Endothelial cell of umbilical vein (primary cell): ENCODE measurements around the gene MPC2. TPM values are rescaled to one million over a fixed set of nuclear protein-coding genes. Genes with fewer than 3 reads are reported as not detected.

Experiments
- BruUV-seq: library from RNA; stranded (reverse); fragments of 400-500 nt; replicated peaks from 2 replicates; lab custom pipeline; 2021; lab: Mats Ljungman, UMichigan
- CTCF ChIA-PET: fragments of 300-600, 350-600 bp; sonication (Branson Sonifier 250); formaldehyde crosslinking; loops from one replicate; lab custom pipeline; 2021; ENCODE audit warnings: antibody characterized with exemption, inconsistent platforms; lab: Charles Lee
- POLR2A ChIA-PET: fragments of 300-600, 350-600 bp; sonication (Branson Sonifier 250); formaldehyde crosslinking; loops from one replicate; lab custom pipeline; 2021; ENCODE audit warnings: antibody characterized with exemption, inconsistent platforms; lab: Charles Lee
- DNase-seq: peaks from one replicate; pipeline ENCODE4 v3.0.0-alpha.2; 2011; ENCODE audit warnings: low read depth, low spot score
- FAIRE-seq: peaks from 2 replicates; lab custom pipeline; 2011; peaks lifted over from hg19 to GRCh38; lab: Jason Lieb, UNC
- H2AFZ ChIP-seq: 2 replicates; pipeline ENCODE4 v1.6.0; 2012; ENCODE audit warnings: low read depth, low read length, control low read depth, inconsistent platforms
- H3K27ac ChIP-seq: 2 replicates; pipeline ENCODE4 v1.5.1; 2011; ENCODE audit warnings: low read depth, mild to moderate bottlenecking, control low read depth, low read length, moderate library complexity; ENCODE audit not compliant: insufficient read depth
- H3K27me3 ChIP-seq, 2 experiments: 2 replicates each; pipeline versions ENCODE4 v1.6.0 to v1.6.1; 2011; ENCODE audit warnings: low read length in 2 of 2, mixed read lengths in 1 of 2; ENCODE audit not compliant: control insufficient read depth in 2 of 2, insufficient read depth in 2 of 2
- H3K36me3 ChIP-seq, 2 experiments: 2 replicates in 1 of 2; 3 replicates in 1 of 2; pipeline ENCODE4 v1.5.1; 2011; ENCODE audit warnings: low read length in 2 of 2, mild to moderate bottlenecking in 1 of 2, moderate library complexity in 1 of 2; ENCODE audit not compliant: control insufficient read depth in 2 of 2, insufficient read depth in 2 of 2; ENCODE audit errors: extremely low read depth in 1 of 2
- H3K4me1 ChIP-seq: 3 replicates; pipeline ENCODE4 v1.5.1; 2011; ENCODE audit warnings: mild to moderate bottlenecking, low read length; ENCODE audit not compliant: control insufficient read depth, insufficient read depth; ENCODE audit errors: extremely low read depth
- H3K4me2 ChIP-seq: 2 replicates; pipeline ENCODE4 v1.6.1; 2011; ENCODE audit warnings: low read length, control low read depth, mixed read lengths; ENCODE audit not compliant: insufficient read depth
- H3K4me3 ChIP-seq, 3 experiments: fragments of 200-600 bp in 1 of 3; sonication (generic), shearing (Covaris generic) in 1 of 3; replicated peaks in 1 of 3; 2 replicates each; pipeline ENCODE4 v1.5.1; 2011 to 2016; ENCODE audit warnings: control low read depth in 3 of 3, low read length in 3 of 3, mild to moderate bottlenecking in 2 of 3, inconsistent platforms in 1 of 3, low read depth in 1 of 3, moderate library complexity in 1 of 3; ENCODE audit not compliant: insufficient read depth in 1 of 3
- H3K79me2 ChIP-seq: 2 replicates; pipeline ENCODE4 v1.6.0; 2012; ENCODE audit warnings: low read length, inconsistent platforms; ENCODE audit not compliant: control insufficient read depth, insufficient read depth
- H3K9ac ChIP-seq: replicated peaks from 2 replicates; pipeline ENCODE3; 2011; ENCODE audit warnings: low read length, control low read depth; ENCODE audit not compliant: insufficient read depth; ENCODE audit errors: extremely low read depth
- H3K9me1 ChIP-seq: replicated peaks from 3 replicates; pipeline ENCODE4 v1.6.0; 2011; ENCODE audit warnings: mild to moderate bottlenecking, low read length; ENCODE audit not compliant: control insufficient read depth, insufficient read depth; ENCODE audit errors: extremely low read depth
- H3K9me3 ChIP-seq: replicated peaks from 2 replicates; pipeline ENCODE4 v1.5.1; 2012; ENCODE audit warnings: low read length, inconsistent platforms; ENCODE audit not compliant: control insufficient read depth, insufficient read depth
- H4K20me1 ChIP-seq: replicated peaks from 2 replicates; pipeline ENCODE3; 2011; ENCODE audit warnings: mild to moderate bottlenecking, low read length; ENCODE audit not compliant: control insufficient read depth, insufficient read depth; ENCODE audit errors: extremely low read depth
- EZH2 ChIP-seq: IDR thresholded peaks from 2 replicates; pipeline ENCODE4 v1.6.1; 2012; ENCODE audit warnings: borderline replicate concordance, low read depth, mild to moderate bottlenecking, moderate library complexity, low read length, inconsistent platforms; ENCODE audit not compliant: severe bottlenecking
- FOS ChIP-seq: IDR thresholded peaks from 2 replicates; pipeline ENCODE4 v1.6.1; 2011; ENCODE audit warnings: mild to moderate bottlenecking, low read length, moderate library complexity, borderline replicate concordance; ENCODE audit not compliant: insufficient read depth
- JUN ChIP-seq: IDR thresholded peaks from 2 replicates; pipeline ENCODE4 v1.6.1; 2011; ENCODE audit warnings: borderline replicate concordance, low read depth; ENCODE audit not compliant: insufficient read length, insufficient read depth
- MYC ChIP-seq: IDR thresholded peaks from one replicate; pipeline ENCODE4 v1.6.1; 2011; ENCODE audit warnings: mild to moderate bottlenecking, low read depth, low read length
- POLR2AphosphoS5 ChIP-seq: IDR thresholded peaks from 2 replicates; pipeline ENCODE4 v1.6.1; 2012; ENCODE audit warnings: low read depth, mild to moderate bottlenecking, control low read depth, low read length, moderate library complexity; ENCODE audit not compliant: insufficient read depth
- dilution Hi-C: fragments of 300-500 bp; cut with MboI; formaldehyde crosslinking; loops from one replicate; pipeline ENCODE4 v1.15.0; 2019; ENCODE audit warnings: low sequenced_read_pairs; ENCODE audit not compliant: extremely low pct_ligation_motif_present
- intact Hi-C: fragments of 100-400 bp; cut with micrococcal nuclease; formaldehyde crosslinking; loops from one replicate; pipeline ENCODE4 v1.10.0; 2022
- polyA plus RNA-seq, 4 experiments: library from polyadenylated mRNA; depleted of rRNA in 3 of 4; stranded (reverse) in 3 of 4; unstranded in 1 of 4; fragments of >200 nt; gene quantifications; 2 replicates each; pipeline versions ENCODE4 v1.2.1 to v1.2.3, GENCODE V29; 2011 to 2012; ENCODE audit warnings: missing spikeins in 1 of 4
- total RNA-seq: library from RNA; stranded (reverse); gene quantifications from 2 replicates; pipeline ENCODE4 v1.2.3, GENCODE V29; 2021

MPC2 gene
- total and polyA plus RNA-seq, 2 donors (not counting 3 experiments of a cell fraction or from before 2014, with no cell fraction given): 14.9 to 35.8 TPM

- H3K27me3 ChIP-seq: no peaks in the 10 kb centered on the region
- peaks cover 17% of the 10 kb centered on the region for H3K4me1 ChIP-seq
- DNase-seq (peak; percentile 71), FAIRE-seq (peak; percentile 50)
- H3K9ac ChIP-seq: no peak overlapping the region
- ChIA-PET POLR2A (no interaction called here), CTCF (interaction anchor here (1.6 kb wide), 1 partner anchor 118 kb away, joined by 4 read pairs; no protein-coding TSS in a partner anchor)
- peaks cover 3% of the 10 kb centered on the region for H4K20me1 ChIP-seq
- no TSS peak for BruUV-seq
- H2AFZ ChIP-seq: no peak overlapping the region
- no peak overlapping the region for H3K27ac ChIP-seq
- no peaks in the 10 kb centered on the region for H3K9me3 ChIP-seq
- peaks cover 5% of the 10 kb centered on the region for H3K79me2 ChIP-seq
- TF ChIP-seq POLR2AphosphoS5 (peak; percentile 19), JUN (peak; percentile 22), MYC (no peak)
- H3K4me2 ChIP-seq: peak overlapping the region; percentile 57
- no peak overlapping the region for H3K4me3 ChIP-seq
- H3K36me3 ChIP-seq: no peaks in the 10 kb centered on the region
- H3K9me1 ChIP-seq: no peaks in the 10 kb centered on the region
- intact Hi-C loops: loop anchor here (1.0 to 10.0 kb wide), 3 partner anchors 27 to 410 kb away; partner anchors contain the start of genes CREG1 and MPC2
- dilution Hi-C loops: no loop called here
Observed at GRCh38 chr1:167964646-167965045, 27.8 kb upstream of the MPC2 start.

- no peak overlapping the region for H3K4me3 ChIP-seq
- dilution Hi-C loops (no loop called here), intact Hi-C loops (no loop called here)
- ChIA-PET POLR2A (no interaction called here), CTCF (no interaction called here)
- peaks cover 4% of the 10 kb centered on the region for H3K9me1 ChIP-seq
- no peaks in the 10 kb centered on the region for H3K9me3 ChIP-seq
- no peak for DNase-seq
- FAIRE-seq: no peak
- peaks cover 2% of the 10 kb centered on the region for H3K4me1 ChIP-seq
- peaks cover 19% of the 10 kb centered on the region for H3K79me2 ChIP-seq
- peaks cover 3% of the 10 kb centered on the region for H4K20me1 ChIP-seq
- TF ChIP-seq EZH2 (no peak), FOS (peak; percentile 59)
- no peak overlapping the region for H3K4me2 ChIP-seq
- no peaks in the 10 kb centered on the region for H3K27me3 ChIP-seq
- no peak overlapping the region for H2AFZ ChIP-seq
- H3K36me3 ChIP-seq: no peaks in the 10 kb centered on the region
- H3K9ac ChIP-seq: no peak overlapping the region
- no peak overlapping the region for H3K27ac ChIP-seq
- no TSS peak for BruUV-seq
Observed at GRCh38 chr1:167957710-167958109, 20.8 kb upstream of the MPC2 start.
